Measurements from ENCODE around the gene HHATL. TPM values are rescaled to one million over a fixed set of nuclear protein-coding genes. Genes with fewer than 3 reads are reported as not detected.

Gene HHATL
- total RNA-seq, 4 donors from 2014 or later, result 3.5 TPM; not detected in 3

DNA sequence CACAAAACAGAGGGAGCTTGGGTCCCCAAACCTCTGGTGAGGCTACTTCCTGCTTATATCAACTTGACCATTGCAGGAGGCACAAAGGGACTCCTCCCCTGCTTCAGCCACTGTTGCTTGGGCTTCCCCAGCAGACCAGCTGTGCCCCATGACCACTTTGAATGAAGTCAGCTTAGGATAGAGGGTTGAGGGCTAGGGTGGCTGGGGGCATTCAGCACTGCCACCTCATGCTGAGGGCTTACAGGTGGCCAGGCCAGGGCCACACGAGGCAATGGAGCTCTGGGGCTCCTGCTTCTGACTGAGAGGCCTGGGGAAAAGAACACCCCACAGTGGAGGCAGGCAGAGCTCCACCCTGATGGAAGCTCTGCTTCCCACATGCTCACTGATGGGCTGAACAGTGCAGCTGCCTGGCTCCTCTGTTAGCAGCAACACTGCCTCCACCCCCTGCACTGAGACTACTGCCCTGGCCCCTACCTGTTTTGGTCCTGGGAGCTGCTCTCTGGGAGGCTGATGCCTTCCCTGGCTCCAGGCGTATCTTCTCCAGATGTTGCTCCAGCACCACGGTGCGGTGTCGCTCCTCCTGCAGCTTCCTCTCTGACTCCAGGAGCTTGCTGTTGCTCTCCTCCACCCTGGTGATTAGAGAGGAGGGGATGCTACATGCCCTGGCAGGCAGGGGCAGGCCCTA, 10.2 kb upstream of the HHATL start:
- TF ChIP-seq, protein P1, sequence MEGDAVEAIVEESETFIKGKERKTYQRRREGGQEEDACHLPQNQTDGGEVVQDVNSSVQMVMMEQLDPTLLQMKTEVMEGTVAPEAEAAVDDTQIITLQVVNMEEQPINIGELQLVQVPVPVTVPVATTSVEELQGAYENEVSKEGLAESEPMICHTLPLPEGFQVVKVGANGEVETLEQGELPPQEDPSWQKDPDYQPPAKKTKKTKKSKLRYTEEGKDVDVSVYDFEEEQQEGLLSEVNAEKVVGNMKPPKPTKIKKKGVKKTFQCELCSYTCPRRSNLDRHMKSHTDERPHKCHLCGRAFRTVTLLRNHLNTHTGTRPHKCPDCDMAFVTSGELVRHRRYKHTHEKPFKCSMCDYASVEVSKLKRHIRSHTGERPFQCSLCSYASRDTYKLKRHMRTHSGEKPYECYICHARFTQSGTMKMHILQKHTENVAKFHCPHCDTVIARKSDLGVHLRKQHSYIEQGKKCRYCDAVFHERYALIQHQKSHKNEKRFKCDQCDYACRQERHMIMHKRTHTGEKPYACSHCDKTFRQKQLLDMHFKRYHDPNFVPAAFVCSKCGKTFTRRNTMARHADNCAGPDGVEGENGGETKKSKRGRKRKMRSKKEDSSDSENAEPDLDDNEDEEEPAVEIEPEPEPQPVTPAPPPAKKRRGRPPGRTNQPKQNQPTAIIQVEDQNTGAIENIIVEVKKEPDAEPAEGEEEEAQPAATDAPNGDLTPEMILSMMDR (IDR thresholded peaks at IDR 0.05), result no peak
- no peak for TF ChIP-seq POLR2A (IDR thresholded peaks at IDR 0.05)
- no peak for TF ChIP-seq EP300 (IDR thresholded peaks at IDR 0.05)
- DNase-seq (ENCODE audit: low spot score in 2 of 2), result no peak
- H3K36me3 ChIP-seq, result no peaks in the 10 kb centered on the region

DNA sequence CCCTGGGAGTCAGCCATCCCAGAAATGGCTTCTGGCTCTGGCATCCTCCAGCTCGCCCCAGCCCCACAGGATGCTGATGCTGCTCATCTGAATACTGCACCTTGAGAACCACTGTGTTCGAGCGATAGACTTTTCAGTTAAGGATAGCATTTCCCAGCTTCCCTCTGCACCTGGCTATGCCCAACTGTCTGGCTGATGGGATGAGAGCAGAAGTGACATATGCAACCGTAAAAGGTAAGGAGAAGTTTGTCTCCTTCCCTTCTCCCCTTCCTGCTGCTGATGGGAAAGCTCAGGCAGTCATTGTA, 9.7 kb upstream of the HHATL start:
- no peaks in the 10 kb centered on the region for H3K9me3 ChIP-seq
- no peaks in the 10 kb centered on the region for H3K27me3 ChIP-seq
- no peaks in the 10 kb centered on the region for H3K4me1 ChIP-seq
- TF ChIP-seq, protein P1 (IDR thresholded peaks at IDR 0.05), result no peak
- TF ChIP-seq EP300 (IDR thresholded peaks at IDR 0.05) (no peak), POLR2A (IDR thresholded peaks at IDR 0.05) (no peak)
- H3K36me3 ChIP-seq, result no peaks in the 10 kb centered on the region
- H3K27ac ChIP-seq, result no peak overlapping the region
- no peak overlapping the region for H3K4me3 ChIP-seq
- 89 to 92% methylated on average over 4 of the region's 4 CpGs for WGBS, 2 donors
- no peak for DNase-seq (ENCODE audit: low spot score in 2 of 2)

More for the DNA sequence above, 10.2 kb upstream of the HHATL start:
- no peaks in the 10 kb centered on the region for H3K27me3 ChIP-seq
- H3K9me3 ChIP-seq, result no peaks in the 10 kb centered on the region
- 82 to 87% methylated on average over 4 of the region's 5 CpGs for WGBS, 2 donors
- H3K4me3 ChIP-seq, result no peak overlapping the region
- no peaks in the 10 kb centered on the region for H3K4me1 ChIP-seq
- no peak overlapping the region for H3K27ac ChIP-seq

DNA sequence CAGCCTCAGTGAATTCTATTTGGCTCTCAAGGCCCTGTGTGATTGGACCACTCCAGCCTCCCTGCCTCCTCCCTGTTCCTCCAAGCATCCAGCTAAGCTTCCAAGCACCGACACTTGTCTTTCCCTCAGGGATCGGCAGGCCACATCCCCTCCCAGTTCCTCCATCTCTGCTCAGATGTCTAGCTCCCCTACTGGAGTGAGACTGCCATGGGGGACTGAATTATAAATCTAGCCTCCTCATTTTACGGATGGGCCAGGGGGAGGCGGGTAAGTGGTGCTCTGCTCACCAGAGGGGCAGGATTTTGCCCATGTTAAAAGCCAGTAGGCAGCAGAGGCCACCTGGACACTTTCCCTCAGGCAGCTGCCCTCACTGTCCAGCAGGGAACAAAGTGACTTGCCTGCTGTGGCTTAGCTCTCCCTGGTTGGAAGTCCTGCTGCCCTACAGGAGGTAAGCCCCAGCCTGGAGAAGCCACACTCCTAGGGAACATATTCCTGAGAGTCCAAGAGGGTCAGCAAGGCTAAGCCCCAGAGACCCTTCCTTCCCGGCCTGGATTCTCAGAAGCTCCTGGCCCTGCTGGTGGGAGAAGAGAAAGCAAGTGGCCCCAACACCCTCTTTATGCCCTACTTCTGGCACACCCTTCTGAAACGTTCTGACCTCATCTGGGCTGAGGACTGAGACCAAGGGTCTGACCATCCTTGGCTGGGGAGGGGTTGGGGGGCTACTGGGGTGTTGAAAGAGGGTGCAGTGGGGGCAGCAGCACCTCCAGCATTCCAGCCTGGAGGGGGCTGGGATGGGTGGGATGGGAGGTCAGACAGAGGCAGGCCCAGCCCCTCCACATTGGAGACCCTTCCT, 9.1 kb upstream of the HHATL start:
- no peak for DNase-seq (ENCODE audit: low spot score in 2 of 2)
- Histone ChIP-seq H3K27ac (no peak overlapping the region), H3K36me3 (no peaks in the 10 kb centered on the region), H3K9me3 (no peaks in the 10 kb centered on the region), H3K27me3 (no peaks in the 10 kb centered on the region), H3K4me1 (no peaks in the 10 kb centered on the region), H3K4me3 (no peak overlapping the region)
- WGBS, 2 donors, result 38 to 46% methylated on average over 6 of the region's 6 CpGs
- TF ChIP-seq POLR2A (IDR thresholded peaks at IDR 0.05) (no peak), EP300 (IDR thresholded peaks at IDR 0.05) (no peak)
- TF ChIP-seq, protein P1 (IDR thresholded peaks at IDR 0.05), result no peak

DNA sequence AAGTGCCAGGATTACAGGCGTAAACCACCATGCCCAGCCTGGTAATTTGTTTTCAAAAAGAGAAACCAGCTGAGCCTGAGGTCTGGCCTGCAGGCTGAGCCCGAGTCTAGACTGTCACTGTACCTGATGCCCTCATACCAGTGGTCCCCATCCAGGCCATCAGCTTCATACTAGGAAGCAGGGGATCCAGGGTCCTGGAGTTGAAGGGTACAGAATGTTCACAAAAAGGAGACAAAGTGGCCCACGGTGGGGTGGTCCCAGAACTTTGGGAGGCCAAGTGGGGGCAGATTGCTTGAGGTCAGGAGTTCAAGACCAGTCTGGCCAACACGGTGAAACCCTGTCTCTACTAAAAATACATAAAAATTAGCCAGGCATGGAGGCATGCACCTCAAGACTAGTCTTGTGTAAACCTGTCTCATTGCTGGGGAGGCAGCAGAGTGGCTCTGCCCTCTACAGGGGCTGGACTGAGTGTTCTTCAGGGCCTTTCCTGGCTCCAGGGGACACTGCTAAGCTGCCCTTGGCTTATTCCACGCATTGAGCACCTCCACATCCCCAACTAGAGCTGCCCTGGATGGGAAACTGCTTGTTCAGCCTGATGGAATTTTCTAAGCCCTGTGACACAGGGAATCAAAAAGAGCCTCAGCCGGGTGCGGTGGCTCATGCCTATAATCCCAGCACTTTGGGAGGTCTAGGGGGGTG, 7.9 kb upstream of the HHATL start:
- H3K4me3 ChIP-seq, result no peak overlapping the region
- H3K36me3 ChIP-seq, result no peaks in the 10 kb centered on the region
- 74 to 78% methylated on average over 7 of the region's 7 CpGs for WGBS, 2 donors
- no peaks in the 10 kb centered on the region for H3K4me1 ChIP-seq
- no peaks in the 10 kb centered on the region for H3K9me3 ChIP-seq
- H3K27ac ChIP-seq, result no peak overlapping the region
- H3K27me3 ChIP-seq, result no peaks in the 10 kb centered on the region
- DNase-seq (ENCODE audit: low spot score in 2 of 2), result no peak
- TF ChIP-seq, protein P1 (IDR thresholded peaks at IDR 0.05), result no peak
- no peak for TF ChIP-seq POLR2A (IDR thresholded peaks at IDR 0.05)
- TF ChIP-seq EP300 (IDR thresholded peaks at IDR 0.05), result no peak

DNA sequence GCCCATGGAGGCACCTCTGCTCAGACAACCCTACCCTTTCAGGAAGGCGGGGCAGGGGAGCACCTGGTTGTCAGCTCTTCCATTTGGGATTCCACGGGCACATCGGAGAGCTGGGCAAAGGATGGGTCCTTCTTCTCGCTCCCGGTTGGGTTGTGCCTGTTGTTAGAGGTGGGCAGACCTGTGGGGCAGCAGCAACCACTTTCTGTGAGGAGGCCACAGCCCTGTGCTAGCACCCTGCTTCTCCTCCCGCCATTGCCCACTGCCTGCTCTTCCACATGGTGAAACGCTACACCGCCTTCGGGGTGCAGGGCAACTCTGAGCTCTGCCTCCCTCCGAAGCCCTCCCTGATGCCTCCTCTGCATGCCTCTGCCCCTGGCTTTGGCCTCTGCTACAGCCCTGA, 7.0 kb upstream of the HHATL start:
- H3K27me3 ChIP-seq, result no peaks in the 10 kb centered on the region
- TF ChIP-seq POLR2A (IDR thresholded peaks at IDR 0.05), result no peak
- H3K4me3 ChIP-seq, result no peak overlapping the region
- H3K4me1 ChIP-seq, result no peaks in the 10 kb centered on the region
- no peak overlapping the region for H3K27ac ChIP-seq
- H3K36me3 ChIP-seq, result no peaks in the 10 kb centered on the region
- no peak for DNase-seq (ENCODE audit: low spot score in 2 of 2)
- H3K9me3 ChIP-seq, result no peaks in the 10 kb centered on the region
- 91 to 94% methylated on average over 10 of the region's 10 CpGs for WGBS, 2 donors

All from tibial nerve (tissue), 4 donors.